SK-N-SH (cell line): ENCODE results near the gene ADORA2A. TPM values are rescaled to one million over a fixed set of nuclear protein-coding genes. Genes with fewer than 3 reads are reported as not detected.
A peak's percentile ranks its signal among the peaks of the same experiment; 100 is the strongest.

Source experiments
- CTCF ChIA-PET: fragments of 300-600, 350-600 bp; formaldehyde crosslinking; extraction: SDS; loops from one replicate; lab custom pipeline; 2021; lab: Yijun Ruan, JAX
- POLR2A ChIA-PET: fragments of 350-600 bp; sonication (Branson Sonifier 250); formaldehyde crosslinking; extraction: SDS; loops from one replicate; lab custom pipeline; 2020; ENCODE audit warnings: antibody characterized with exemption, inconsistent platforms; lab: Yijun Ruan, JAX
- DNase-seq: peaks from one replicate; pipeline ENCODE4 v3.0.0; 2012
- H2AFZ ChIP-seq: fragments of 200-600 bp; sonication (generic); 2 replicates; pipeline ENCODE4 v1.8.1; 2016; ENCODE audit warnings: antibody characterized with exemption, mild to moderate bottlenecking, low read depth
- H3F3A ChIP-seq: fragments of 200-600 bp; sonication (generic); replicated peaks from 2 replicates; pipeline ENCODE3; 2016; ENCODE audit warnings: antibody characterized with exemption, mild to moderate bottlenecking; ENCODE audit not compliant: insufficient read depth
- H3K27ac ChIP-seq, 2 experiments: fragments of 200-500 bp in 1 of 2; fragments of 200-600 bp in 1 of 2; sonication (Bioruptor generic) in 1 of 2; sonication (generic), shearing (Covaris generic) in 1 of 2; 2 replicates each; pipeline versions ENCODE4 v1.5.1 to v1.6.1; 2014 to 2016; ENCODE audit warnings: low read depth in 2 of 2, inconsistent platforms in 1 of 2, low read length in 1 of 2, mild to moderate bottlenecking in 1 of 2, mixed read lengths in 1 of 2
- H3K27me3 ChIP-seq: fragments of 200-600 bp; sonication (generic), shearing (Covaris generic); 2 replicates; pipeline ENCODE4 v1.6.1; 2016; ENCODE audit warnings: mixed run types; ENCODE audit not compliant: insufficient read depth
- H3K36me3 ChIP-seq, 2 experiments: fragments of 200-500 bp in 1 of 2; fragments of 200-600 bp in 1 of 2; sonication (Bioruptor generic) in 1 of 2; sonication (generic) in 1 of 2; replicated peaks in 1 of 2; 2 replicates each; pipeline versions ENCODE3 to v1.5.1; 2014 to 2016; ENCODE audit warnings: low read length in 1 of 2, mild to moderate bottlenecking in 1 of 2; ENCODE audit not compliant: insufficient read depth in 2 of 2, control insufficient read depth in 1 of 2
- H3K4me1 ChIP-seq, 2 experiments: fragments of 200-500 bp in 1 of 2; fragments of 200-600 bp in 1 of 2; sonication (Bioruptor generic) in 1 of 2; sonication (generic), shearing (Covaris generic) in 1 of 2; 2 replicates each; pipeline versions ENCODE4 v1.5.1 to v1.6.1; 2014 to 2016; ENCODE audit warnings: low read depth in 1 of 2, low read length in 1 of 2, mixed run types in 1 of 2; ENCODE audit not compliant: insufficient read depth in 2 of 2, control insufficient read depth in 1 of 2
- H3K4me2 ChIP-seq: fragments of 200-600 bp; sonication (generic), shearing (Covaris generic); 2 replicates; pipeline ENCODE4 v1.6.1; 2017; ENCODE audit warnings: mixed run types
- H3K4me3 ChIP-seq, 2 experiments: fragments of 200-500 bp in 1 of 2; fragments of 200-600 bp in 1 of 2; sonication (Bioruptor generic) in 1 of 2; sonication (generic), shearing (Covaris generic) in 1 of 2; 2 replicates each; pipeline versions ENCODE4 v1.5.1 to v1.8.1; 2014 to 2016; ENCODE audit warnings: low read depth in 2 of 2, inconsistent platforms in 1 of 2, low read length in 1 of 2, mild to moderate bottlenecking in 1 of 2, mixed read lengths in 1 of 2, moderate library complexity in 1 of 2
- H3K79me2 ChIP-seq: fragments of 200-600 bp; sonication (generic); 2 replicates; pipeline ENCODE4 v1.8.1; 2017; ENCODE audit warnings: mild to moderate bottlenecking; ENCODE audit not compliant: insufficient read depth
- H3K9ac ChIP-seq: fragments of 200-600 bp; sonication (generic); 2 replicates; pipeline ENCODE4 v1.6.1; 2017; ENCODE audit warnings: mixed run types
- H3K9me2 ChIP-seq: fragments of 200-600 bp; sonication (generic); 2 replicates; pipeline ENCODE4 v1.6.1; 2017; ENCODE audit warnings: mixed run types
- H3K9me3 ChIP-seq: fragments of 200-600 bp; sonication (generic); 2 replicates; pipeline ENCODE4 v1.6.1; 2017; ENCODE audit warnings: mixed run types, mild to moderate bottlenecking, moderate library complexity
- H4K20me1 ChIP-seq: fragments of 200-600 bp; sonication (generic); 2 replicates; pipeline ENCODE4 v1.6.1; 2017; ENCODE audit warnings: mild to moderate bottlenecking, mixed run types; ENCODE audit not compliant: insufficient read depth
- ELF1 ChIP-seq: IDR thresholded peaks from 2 replicates; pipeline ENCODE4 v1.4.0; 2012
- EP300 ChIP-seq, 2 experiments: IDR thresholded peaks; 2 replicates each; pipeline versions ENCODE4 v1.4.0 to v1.6.1; 2012; ENCODE audit warnings: borderline replicate concordance in 1 of 2, low read depth in 1 of 2, low read length in 1 of 2
- EZH2phosphoT487 ChIP-seq: fragments of 200-600 bp; sonication (generic); IDR thresholded peaks from 2 replicates; pipeline ENCODE4 v1.6.1; 2017; ENCODE audit warnings: low read depth, mixed run types, mild to moderate bottlenecking, antibody characterized with exemption, moderate library complexity, borderline replicate concordance
- GABPA ChIP-seq: IDR thresholded peaks from 2 replicates; pipeline ENCODE4 v1.4.0; 2012; ENCODE audit warnings: low read depth, mild to moderate bottlenecking
- GATA2 ChIP-seq: sonication (generic); formaldehyde crosslinking; IDR thresholded peaks from 2 replicates; pipeline ENCODE4 v1.5.0; 2020; ENCODE audit warnings: mild to moderate bottlenecking, missing genetic modification reagents
- JUND ChIP-seq: IDR thresholded peaks from 2 replicates; pipeline ENCODE4 v1.4.0; 2012
- MXI1 ChIP-seq: IDR thresholded peaks from 2 replicates; pipeline ENCODE4 v1.6.1; 2012; ENCODE audit warnings: mild to moderate bottlenecking, low read depth, low read length, improper control_type of control experiment
- NRF1 ChIP-seq: IDR thresholded peaks from 2 replicates; pipeline ENCODE4 v1.6.1; 2012; ENCODE audit warnings: low read depth, mild to moderate bottlenecking, low read length
- RCOR1 ChIP-seq: fragments of 150-350 bp; IDR thresholded peaks from 2 replicates; pipeline ENCODE4 v1.6.1; 2017; ENCODE audit warnings: antibody characterized with exemption, low read length
- RXRA ChIP-seq: IDR thresholded peaks from 2 replicates; pipeline ENCODE4 v1.4.0; 2012; ENCODE audit warnings: low read depth, mild to moderate bottlenecking, borderline replicate concordance
- SMC3 ChIP-seq: IDR thresholded peaks from 2 replicates; pipeline ENCODE4 v1.6.1; 2012; ENCODE audit warnings: low read depth, low read length, improper control_type of control experiment
- TCF12 ChIP-seq: IDR thresholded peaks from 2 replicates; pipeline ENCODE4 v1.4.0; 2012
- TEAD4 ChIP-seq: IDR thresholded peaks from 2 replicates; pipeline ENCODE4 v1.4.0; 2012; ENCODE audit warnings: mild to moderate bottlenecking, borderline replicate concordance; ENCODE audit not compliant: insufficient read depth
- WGBS: methylation state at CpG from one replicate; pipeline ENCODE4 v1.1.6; 2017; ENCODE audit warnings: low lambda C conversion rate; 5-methylcytosine and 5-hydroxymethylcytosine counted together
- polyA plus RNA-seq, 3 experiments: library from polyadenylated mRNA; depleted of rRNA; stranded (reverse); fragments of >200 nt; gene quantifications; 2 replicates each; pipeline ENCODE4 v1.2.3, GENCODE V29; 2012
- TF ChIP-seq, protein P1 (sequence below): fragments of 150-350 bp; IDR thresholded peaks from 2 replicates; pipeline ENCODE4 v1.6.1; 2016; ENCODE audit warnings: mild to moderate bottlenecking, low read depth, low read length
- TF ChIP-seq, protein P2 (sequence below): IDR thresholded peaks from 2 replicates; pipeline ENCODE4 v1.6.1; 2012; ENCODE audit warnings: mild to moderate bottlenecking, low read depth, low read length, moderate library complexity
- TF ChIP-seq, protein P3 (sequence below): IDR thresholded peaks from 2 replicates; pipeline ENCODE4 v1.4.0; 2012; ENCODE audit warnings: low read depth, borderline replicate concordance
- TF ChIP-seq, protein P4 (sequence below): fragments of 200-600 bp; sonication (generic); IDR thresholded peaks from 2 replicates; pipeline ENCODE4 v1.6.1; 2017; ENCODE audit warnings: antibody characterized with exemption, mild to moderate bottlenecking, moderate library complexity

ADORA2A gene
- polyA plus RNA-seq, 1 of the 3 experiments (the other 2 are of a cell fraction): 9.3 TPM

DNA sequence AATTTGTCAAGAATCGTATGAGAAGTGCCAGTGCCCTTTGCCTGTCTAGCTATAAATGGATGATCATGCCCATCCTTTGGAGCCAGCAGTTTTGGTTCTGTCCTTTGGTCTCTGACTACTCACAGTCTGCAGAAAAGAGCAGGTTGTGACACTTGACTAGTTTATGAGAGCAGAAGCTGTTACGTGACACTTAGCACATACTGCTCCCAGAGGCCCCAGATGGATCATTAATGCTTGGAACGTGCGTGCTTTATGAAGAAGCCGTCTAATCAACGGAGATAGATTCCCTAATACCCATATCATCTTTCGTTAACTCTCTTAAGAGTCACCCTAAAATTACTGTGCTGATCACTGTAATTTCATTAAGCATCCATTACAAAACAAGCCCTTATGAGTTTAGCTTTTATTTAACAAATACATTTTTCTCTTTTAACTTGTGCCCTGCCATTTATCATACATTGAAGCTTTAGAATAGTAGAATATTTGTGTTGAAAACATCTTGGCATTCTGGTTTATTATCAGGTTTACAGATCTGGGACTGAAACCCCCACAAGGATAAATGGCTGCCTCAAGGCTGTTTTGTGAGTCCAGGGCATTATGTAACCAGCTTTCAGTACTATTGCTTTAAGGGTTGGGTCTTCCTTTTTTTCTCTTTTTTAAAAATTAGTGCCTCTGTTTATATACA lies 47.0 kb upstream of the ADORA2A start:
- Histone ChIP-seq H3K27me3 (no peaks in the 10 kb centered on the region), H3K9me3 (no peaks in the 10 kb centered on the region), H3K9ac (peak overlapping the region; percentile 9; the same call in 1 of the 2 replicates), H3K79me2 (peaks cover 13% of the 10 kb centered on the region; the same call in 1 of the 2 replicates), H2AFZ (no peak overlapping the region), H3K27ac (peak overlapping the region; percentile 75 to 88), H3K4me1 (peaks cover 10 to 20% of the 10 kb centered on the region in 2 experiments), H3K4me3 (peak overlapping the region in 1 of 2 experiments; percentile 23; a peak in 1 of 4 replicates), H3K9me2 (no peaks in the 10 kb centered on the region), H3K36me3 (peaks cover 19 to 60% of the 10 kb centered on the region in 2 experiments), H3K4me2 (peak overlapping the region; percentile 65), H3F3A (peaks cover 39% of the 10 kb centered on the region), H4K20me1 (no peaks in the 10 kb centered on the region)
- 50% methylated on average over 7 of the region's 7 CpGs for WGBS
- CTCF ChIA-PET: interaction anchor here (0.8 to 2.3 kb wide), 12 partner anchors 11 to 191 kb away, joined by 3 to 8 read pairs (median 4); no protein-coding TSS in a partner anchor
- DNase-seq: no peak
- TF ChIP-seq NRF1: no peak
- TF ChIP-seq GATA2 (CRISPR knock-in tag): peak; percentile 58
- peak in 1 of 2 experiments; percentile 13; a peak in 1 of 4 replicates for TF ChIP-seq EP300 (IDR thresholded peaks at IDR 0.05; ENCODE audit: borderline replicate concordance in 1 of 2, low read depth in 1 of 2, low read length in 1 of 2)
- TF ChIP-seq EZH2phosphoT487: no peak
- POLR2A ChIA-PET: interaction anchor here (1.0 to 2.9 kb wide), 5 partner anchors 12 to 62 kb away, joined by 3 to 17 read pairs (median 10); no protein-coding TSS in a partner anchor

DNA sequence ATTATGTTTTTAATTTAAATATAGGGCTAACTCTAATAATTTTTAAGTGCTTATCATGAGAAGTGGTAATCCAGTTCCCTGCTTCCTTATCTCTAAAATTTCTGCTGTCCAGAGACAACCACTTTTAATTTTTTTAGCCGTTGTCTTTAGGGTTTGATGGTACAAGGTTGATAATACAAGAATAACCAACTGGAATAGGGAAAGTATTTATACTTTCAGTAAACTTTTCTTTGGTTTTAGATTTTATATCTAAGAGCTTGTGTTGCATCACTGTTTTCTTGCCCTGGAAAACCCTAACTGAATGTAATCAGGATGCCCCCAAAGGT lies 46.5 kb upstream of the ADORA2A start:
- Histone ChIP-seq H3K4me2 (no peak overlapping the region), H3F3A (peaks cover 39% of the 10 kb centered on the region), H3K9ac (no peak overlapping the region), H4K20me1 (no peaks in the 10 kb centered on the region), H3K4me1 (peaks cover 10 to 20% of the 10 kb centered on the region in 2 experiments), H3K79me2 (peaks cover 13% of the 10 kb centered on the region; the same call in 1 of the 2 replicates), H3K27ac (peak overlapping the region in 1 of 2 experiments; percentile 88; a peak in 2 of 4 replicates), H3K9me3 (no peaks in the 10 kb centered on the region), H3K36me3 (peaks cover 19 to 60% of the 10 kb centered on the region in 2 experiments), H3K9me2 (no peaks in the 10 kb centered on the region), H3K4me3 (no peak overlapping the region), H2AFZ (no peak overlapping the region), H3K27me3 (no peaks in the 10 kb centered on the region)
- no peak for DNase-seq
- WGBS: 40% methylated on average over 1 of the region's 1 CpG
- ChIA-PET CTCF (interaction anchor here (0.7 to 2.3 kb wide), 12 partner anchors 10 to 191 kb away, joined by 3 to 8 read pairs (median 4); no protein-coding TSS in a partner anchor), POLR2A (interaction anchor here (1.0 to 2.9 kb wide), 5 partner anchors 11 to 61 kb away, joined by 3 to 17 read pairs (median 10); no protein-coding TSS in a partner anchor)
- TF ChIP-seq RCOR1 (peak; percentile 35; the same call in 1 of the 2 replicates), ELF1 (no peak), RXRA (no peak), NRF1 (no peak), MXI1 (no peak), SMC3 (no peak; the same call in 1 of the 2 replicates), TCF12 (no peak), GABPA (no peak), TEAD4 (no peak), JUND (no peak), EZH2phosphoT487 (no peak)
- TF ChIP-seq, protein P1, sequence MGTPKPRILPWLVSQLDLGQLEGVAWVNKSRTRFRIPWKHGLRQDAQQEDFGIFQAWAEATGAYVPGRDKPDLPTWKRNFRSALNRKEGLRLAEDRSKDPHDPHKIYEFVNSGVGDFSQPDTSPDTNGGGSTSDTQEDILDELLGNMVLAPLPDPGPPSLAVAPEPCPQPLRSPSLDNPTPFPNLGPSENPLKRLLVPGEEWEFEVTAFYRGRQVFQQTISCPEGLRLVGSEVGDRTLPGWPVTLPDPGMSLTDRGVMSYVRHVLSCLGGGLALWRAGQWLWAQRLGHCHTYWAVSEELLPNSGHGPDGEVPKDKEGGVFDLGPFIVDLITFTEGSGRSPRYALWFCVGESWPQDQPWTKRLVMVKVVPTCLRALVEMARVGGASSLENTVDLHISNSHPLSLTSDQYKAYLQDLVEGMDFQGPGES: no peak
- TF ChIP-seq, protein P2, sequence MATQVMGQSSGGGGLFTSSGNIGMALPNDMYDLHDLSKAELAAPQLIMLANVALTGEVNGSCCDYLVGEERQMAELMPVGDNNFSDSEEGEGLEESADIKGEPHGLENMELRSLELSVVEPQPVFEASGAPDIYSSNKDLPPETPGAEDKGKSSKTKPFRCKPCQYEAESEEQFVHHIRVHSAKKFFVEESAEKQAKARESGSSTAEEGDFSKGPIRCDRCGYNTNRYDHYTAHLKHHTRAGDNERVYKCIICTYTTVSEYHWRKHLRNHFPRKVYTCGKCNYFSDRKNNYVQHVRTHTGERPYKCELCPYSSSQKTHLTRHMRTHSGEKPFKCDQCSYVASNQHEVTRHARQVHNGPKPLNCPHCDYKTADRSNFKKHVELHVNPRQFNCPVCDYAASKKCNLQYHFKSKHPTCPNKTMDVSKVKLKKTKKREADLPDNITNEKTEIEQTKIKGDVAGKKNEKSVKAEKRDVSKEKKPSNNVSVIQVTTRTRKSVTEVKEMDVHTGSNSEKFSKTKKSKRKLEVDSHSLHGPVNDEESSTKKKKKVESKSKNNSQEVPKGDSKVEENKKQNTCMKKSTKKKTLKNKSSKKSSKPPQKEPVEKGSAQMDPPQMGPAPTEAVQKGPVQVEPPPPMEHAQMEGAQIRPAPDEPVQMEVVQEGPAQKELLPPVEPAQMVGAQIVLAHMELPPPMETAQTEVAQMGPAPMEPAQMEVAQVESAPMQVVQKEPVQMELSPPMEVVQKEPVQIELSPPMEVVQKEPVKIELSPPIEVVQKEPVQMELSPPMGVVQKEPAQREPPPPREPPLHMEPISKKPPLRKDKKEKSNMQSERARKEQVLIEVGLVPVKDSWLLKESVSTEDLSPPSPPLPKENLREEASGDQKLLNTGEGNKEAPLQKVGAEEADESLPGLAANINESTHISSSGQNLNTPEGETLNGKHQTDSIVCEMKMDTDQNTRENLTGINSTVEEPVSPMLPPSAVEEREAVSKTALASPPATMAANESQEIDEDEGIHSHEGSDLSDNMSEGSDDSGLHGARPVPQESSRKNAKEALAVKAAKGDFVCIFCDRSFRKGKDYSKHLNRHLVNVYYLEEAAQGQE: no peak
- TF ChIP-seq, protein P3, sequence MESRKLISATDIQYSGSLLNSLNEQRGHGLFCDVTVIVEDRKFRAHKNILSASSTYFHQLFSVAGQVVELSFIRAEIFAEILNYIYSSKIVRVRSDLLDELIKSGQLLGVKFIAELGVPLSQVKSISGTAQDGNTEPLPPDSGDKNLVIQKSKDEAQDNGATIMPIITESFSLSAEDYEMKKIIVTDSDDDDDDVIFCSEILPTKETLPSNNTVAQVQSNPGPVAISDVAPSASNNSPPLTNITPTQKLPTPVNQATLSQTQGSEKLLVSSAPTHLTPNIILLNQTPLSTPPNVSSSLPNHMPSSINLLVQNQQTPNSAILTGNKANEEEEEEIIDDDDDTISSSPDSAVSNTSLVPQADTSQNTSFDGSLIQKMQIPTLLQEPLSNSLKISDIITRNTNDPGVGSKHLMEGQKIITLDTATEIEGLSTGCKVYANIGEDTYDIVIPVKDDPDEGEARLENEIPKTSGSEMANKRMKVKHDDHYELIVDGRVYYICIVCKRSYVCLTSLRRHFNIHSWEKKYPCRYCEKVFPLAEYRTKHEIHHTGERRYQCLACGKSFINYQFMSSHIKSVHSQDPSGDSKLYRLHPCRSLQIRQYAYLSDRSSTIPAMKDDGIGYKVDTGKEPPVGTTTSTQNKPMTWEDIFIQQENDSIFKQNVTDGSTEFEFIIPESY: no peak
- TF ChIP-seq, protein P4, sequence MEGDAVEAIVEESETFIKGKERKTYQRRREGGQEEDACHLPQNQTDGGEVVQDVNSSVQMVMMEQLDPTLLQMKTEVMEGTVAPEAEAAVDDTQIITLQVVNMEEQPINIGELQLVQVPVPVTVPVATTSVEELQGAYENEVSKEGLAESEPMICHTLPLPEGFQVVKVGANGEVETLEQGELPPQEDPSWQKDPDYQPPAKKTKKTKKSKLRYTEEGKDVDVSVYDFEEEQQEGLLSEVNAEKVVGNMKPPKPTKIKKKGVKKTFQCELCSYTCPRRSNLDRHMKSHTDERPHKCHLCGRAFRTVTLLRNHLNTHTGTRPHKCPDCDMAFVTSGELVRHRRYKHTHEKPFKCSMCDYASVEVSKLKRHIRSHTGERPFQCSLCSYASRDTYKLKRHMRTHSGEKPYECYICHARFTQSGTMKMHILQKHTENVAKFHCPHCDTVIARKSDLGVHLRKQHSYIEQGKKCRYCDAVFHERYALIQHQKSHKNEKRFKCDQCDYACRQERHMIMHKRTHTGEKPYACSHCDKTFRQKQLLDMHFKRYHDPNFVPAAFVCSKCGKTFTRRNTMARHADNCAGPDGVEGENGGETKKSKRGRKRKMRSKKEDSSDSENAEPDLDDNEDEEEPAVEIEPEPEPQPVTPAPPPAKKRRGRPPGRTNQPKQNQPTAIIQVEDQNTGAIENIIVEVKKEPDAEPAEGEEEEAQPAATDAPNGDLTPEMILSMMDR: no peak
